Lung (tissue), 12 donors: ENCODE data around the gene DYNLT4. TPM values are rescaled to one million over a fixed set of nuclear protein-coding genes. Genes with fewer than 3 reads are reported as not detected.

ENCODE experiments used
- ATAC-seq: fragments of 200-7000 bp; cut with Tn5 transposase; one replicate; pipeline ENCODE4 v1.9.1; 2020; ENCODE audit warnings: moderate number of reproducible peaks; ENCODE audit not compliant: insufficient read depth, low FRiP score
- DNase-seq, 3 donors: peaks; one replicate each; pipeline ENCODE4 v3.0.0-alpha.2; 2013 to 2017
- H3K27ac ChIP-seq, 2 donors: one replicate each; pipeline ENCODE4 v1.5.1; 2013; ENCODE audit warnings: mild to moderate bottlenecking in 2 of 2, moderate library complexity in 2 of 2, control low read depth in 1 of 2, inconsistent platforms in 1 of 2, low read depth in 1 of 2, low read length in 1 of 2
- H3K27me3 ChIP-seq, 3 donors: one replicate each; pipeline ENCODE4 v1.5.1; 2013; ENCODE audit warnings: low read length in 2 of 3; ENCODE audit not compliant: control insufficient read depth in 3 of 3, insufficient read depth in 3 of 3
- H3K36me3 ChIP-seq, 4 donors: one replicate each; pipeline ENCODE4 v1.5.1; 2013; ENCODE audit warnings: low read length in 4 of 4, mild to moderate bottlenecking in 1 of 4, moderate library complexity in 1 of 4; ENCODE audit not compliant: control insufficient read depth in 4 of 4, insufficient read depth in 4 of 4
- H3K4me1 ChIP-seq, 5 donors: one replicate each; pipeline ENCODE4 v1.5.1; 2013; ENCODE audit warnings: low read length in 5 of 5, mild to moderate bottlenecking in 2 of 5, moderate library complexity in 1 of 5; ENCODE audit not compliant: control insufficient read depth in 5 of 5, insufficient read depth in 5 of 5
- H3K4me3 ChIP-seq: one replicate; pipeline ENCODE4 v1.5.1; 2013; ENCODE audit warnings: mild to moderate bottlenecking, control low read depth, moderate library complexity
- H3K9ac ChIP-seq, 2 donors: one replicate each; pipeline ENCODE4 v1.5.1; 2013; ENCODE audit warnings: low read length in 2 of 2, control low read depth in 1 of 2; ENCODE audit not compliant: insufficient read depth in 1 of 2
- H3K9me3 ChIP-seq, 4 donors: one replicate each; pipeline ENCODE4 v1.5.1; 2013; ENCODE audit warnings: low read length in 3 of 4, mild to moderate bottlenecking in 1 of 4, moderate library complexity in 1 of 4; ENCODE audit not compliant: control insufficient read depth in 4 of 4, insufficient read depth in 3 of 4
- CTCF ChIP-seq: IDR thresholded peaks from 2 replicates; pipeline ENCODE4 v1.5.1; 2012; ENCODE audit warnings: mild to moderate bottlenecking; ENCODE audit errors: control extremely low read depth, extremely low read depth
- WGBS, 2 donors: extraction: QIAGEN DNeasy Blood & Tissue Kit; methylation state at CpG; one replicate each; pipeline ENCODE4 v1.1.7; 2013; 5-methylcytosine and 5-hydroxymethylcytosine counted together
- polyA plus RNA-seq, 2 donors: library from polyadenylated mRNA; stranded (reverse); fragments of 200-250 nt; gene quantifications; one replicate each; pipeline ENCODE4 v1.2.1, GENCODE V29; 2013
- total RNA-seq, 2 donors: library from RNA; depleted of rRNA in 1 of 2; stranded (reverse); fragments of >200 nt in 1 of 2; gene quantifications; one replicate each; pipeline ENCODE4 v1.2.1, GENCODE V29; 2014 to 2021
- donor health status: control.
- donor health status: control.
- donor health status: Bipolar disorder and iron deficiency.
- donor health status: healthy.
- donor health status: DM: yes; HTN: yes; CAD: no.

The DYNLT4 gene
- total and polyA plus RNA-seq, 4 donors: 1.7 to 13.0 (median 4.2) TPM

- DNase-seq (peak; percentile 59 to 72 (median 66)), ATAC-seq (no peak)
- 28 to 30% methylated on average over 6 of the region's 6 CpGs for WGBS, 2 donors
- Histone ChIP-seq H3K27ac (peak overlapping the region; percentile 92 to 100), H3K27me3 (no peaks in the 10 kb centered on the region), H3K36me3 (peaks cover 0 to 22% (median 1%) of the 10 kb centered on the region in 4 donors), H3K4me3 (no peak overlapping the region), H3K9ac (peak overlapping the region; percentile 41 to 81), H3K4me1 (peaks cover 13 to 57% (median 50%) of the 10 kb centered on the region in 5 donors), H3K9me3 (no peaks in the 10 kb centered on the region)
- no peak for TF ChIP-seq CTCF
Observed at GRCh38 chr1:44808938-44809917, 2.1 kb upstream of the DYNLT4 start.

- ATAC-seq (peak; percentile 4), DNase-seq (peak; percentile 95 to 96 (median 96))
- Histone ChIP-seq H3K4me1 (peaks cover 13 to 61% (median 46%) of the 10 kb centered on the region in 5 donors), H3K27ac (peak within 1 kb of the TSS; percentile 92 to 100), H3K27me3 (no peaks in the 10 kb centered on the region), H3K4me3 (no peak within 1 kb of the TSS), H3K36me3 (peaks cover 2 to 31% (median 4%) of the 10 kb centered on the region in 4 donors), H3K9me3 (no peaks in the 10 kb centered on the region), H3K9ac (peak within 1 kb of the TSS; percentile 79 to 82)
- TF ChIP-seq CTCF: no peak
- WGBS, 2 donors: 19 to 21% methylated on average over 23 of the region's 23 CpGs
Observed at GRCh38 chr1:44808063-44808937, 1.1 kb upstream of the DYNLT4 start, which contains the start of gene BTBD19. Gene BTBD19 (plus strand): TSS chr1:44808523. CDS start chr1:44808821, 298 bp downstream.

- DNase-seq (peak; percentile 95 to 98 (median 96)), ATAC-seq (peak; percentile 80)
- peaks cover 13 to 62% (median 40%) of the 10 kb centered on the region in 5 donors for H3K4me1 ChIP-seq
- H3K27ac ChIP-seq: peak overlapping the region; percentile 92 to 100
- H3K4me3 ChIP-seq: no peak overlapping the region
- peak overlapping the region; percentile 79 to 82 for H3K9ac ChIP-seq
- no peak for TF ChIP-seq CTCF
- H3K27me3 ChIP-seq: no peaks in the 10 kb centered on the region
- H3K9me3 ChIP-seq: no peaks in the 10 kb centered on the region
- 1 to 4% methylated on average over 16 of the region's 16 CpGs for WGBS, 2 donors
- H3K36me3 ChIP-seq: peaks cover 2 to 38% (median 10%) of the 10 kb centered on the region in 4 donors
Observed at GRCh38 chr1:44807364-44808062, 362 bp upstream of the DYNLT4 start.
